Nephron progenitor cell (in vitro differentiated cells): ENCODE results near the gene MOB3A.

ENCODE experiments used
- DNase-seq: peaks from one replicate; pipeline ENCODE4 v3.0.0; 2021
- H3K27ac Mint-ChIP-seq: 2 replicates; pipeline ENCODE4 v1.8.0; 2021; ENCODE audit warnings: mild to moderate bottlenecking, moderate library complexity, mixed read lengths
- H3K27me3 Mint-ChIP-seq: 2 replicates; pipeline ENCODE4 v1.8.0; 2021; ENCODE audit warnings: mild to moderate bottlenecking, low read depth, mixed read lengths; ENCODE audit not compliant: poor library complexity
- H3K36me3 Mint-ChIP-seq: 2 replicates; pipeline ENCODE4 v1.8.0; 2021; ENCODE audit warnings: low read depth, mixed read lengths
- H3K4me1 Mint-ChIP-seq: 2 replicates; pipeline ENCODE4 v1.8.0; 2021; ENCODE audit warnings: mixed read lengths
- H3K4me3 Mint-ChIP-seq: 2 replicates; pipeline ENCODE4 v1.8.0; 2021; ENCODE audit warnings: mild to moderate bottlenecking, moderate library complexity, mixed read lengths
- H3K9me3 Mint-ChIP-seq: 2 replicates; pipeline ENCODE4 v1.8.0; 2021; ENCODE audit warnings: mild to moderate bottlenecking, moderate library complexity, mixed read lengths
- CTCF ChIP-seq: fragments of 200-600 bp; sonication (generic); IDR thresholded peaks from 2 replicates; pipeline ENCODE4 v1.5.0; 2021; ENCODE audit warnings: antibody characterized with exemption

The MOB3A gene

GRCh38 chr19:2081873-2082810 is 14.0 kb downstream of the MOB3A start:
- Mint-ChIP-seq H3K4me3 (no peak overlapping the region), H3K27ac (peak overlapping the region; percentile 69), H3K4me1 (peaks cover 17% of the 10 kb centered on the region), H3K9me3 (no peaks in the 10 kb centered on the region), H3K36me3 (peaks cover 26% of the 10 kb centered on the region), H3K27me3 (no peaks in the 10 kb centered on the region)
- TF ChIP-seq CTCF, result no peak
- no peak for DNase-seq

- Mint-ChIP-seq H3K4me1 (peaks cover 8% of the 10 kb centered on the region), H3K4me3 (no peak overlapping the region)
- no peak for TF ChIP-seq CTCF
These were observed 15.7 kb downstream of the MOB3A start for GRCh38 chr19:2080336-2080988.

GRCh38 chr19:2079865-2080301 is 16.2 kb downstream of the MOB3A start:
- H3K36me3 Mint-ChIP-seq, result peaks cover 37% of the 10 kb centered on the region
- H3K9me3 Mint-ChIP-seq, result no peaks in the 10 kb centered on the region
- TF ChIP-seq CTCF, result no peak
- H3K4me1 Mint-ChIP-seq, result peaks cover 2% of the 10 kb centered on the region
- DNase-seq, result no peak
- H3K27ac Mint-ChIP-seq, result peak overlapping the region; percentile 68
- no peak overlapping the region for H3K4me3 Mint-ChIP-seq
- no peaks in the 10 kb centered on the region for H3K27me3 Mint-ChIP-seq

More at GRCh38 chr19:2080336-2080988, 15.7 kb downstream of the MOB3A start:
- no peak for DNase-seq
- Mint-ChIP-seq H3K36me3 (peaks cover 40% of the 10 kb centered on the region), H3K27me3 (no peaks in the 10 kb centered on the region), H3K9me3 (no peaks in the 10 kb centered on the region), H3K27ac (peak overlapping the region; percentile 68)

GRCh38 chr19:2079076-2079864 is 16.9 kb downstream of the MOB3A start:
- Mint-ChIP-seq H3K4me1 (no peaks in the 10 kb centered on the region), H3K27ac (peak overlapping the region; percentile 68), H3K27me3 (no peaks in the 10 kb centered on the region), H3K9me3 (no peaks in the 10 kb centered on the region), H3K4me3 (no peak overlapping the region), H3K36me3 (peaks cover 39% of the 10 kb centered on the region)
- no peak for DNase-seq
- TF ChIP-seq CTCF, result no peak

GRCh38 chr19:2077833-2078619 is 18.1 kb downstream of the MOB3A start:
- H3K9me3 Mint-ChIP-seq, result no peaks in the 10 kb centered on the region
- DNase-seq, result no peak
- H3K27me3 Mint-ChIP-seq, result no peaks in the 10 kb centered on the region
- no peak for TF ChIP-seq CTCF
- H3K36me3 Mint-ChIP-seq, result peaks cover 45% of the 10 kb centered on the region
- no peaks in the 10 kb centered on the region for H3K4me1 Mint-ChIP-seq
- H3K4me3 Mint-ChIP-seq, result no peak overlapping the region
- H3K27ac Mint-ChIP-seq, result no peak overlapping the region
